Fibroblast of villous mesenchyme (primary cell): ENCODE data around the gene KCNH2. TPM values are rescaled to one million over a fixed set of nuclear protein-coding genes. Genes with fewer than 3 reads are reported as not detected.

Experiments
- DNase-seq: peaks from one replicate; pipeline ENCODE4 v3.0.0-alpha.2; 2010; ENCODE audit warnings: low read depth
- H3K4me3 ChIP-seq: 2 replicates; pipeline ENCODE4 v1.5.1; 2011; ENCODE audit warnings: low read depth, mild to moderate bottlenecking, low read length
- CTCF ChIP-seq: IDR thresholded peaks from 2 replicates; pipeline ENCODE4 v1.5.1; 2012; ENCODE audit warnings: low read depth, mild to moderate bottlenecking, low read length; ENCODE audit not compliant: insufficient read depth
- total RNA-seq: library from RNA; depleted of rRNA; stranded (reverse); fragments of >200 nt; gene quantifications from 2 replicates; pipeline ENCODE4 v1.2.3, GENCODE V29; 2012

The KCNH2 gene
- total RNA-seq, 1 donor, result 2.6 TPM

- TF ChIP-seq CTCF, result no peak
- no peak overlapping the region for H3K4me3 ChIP-seq
- DNase-seq, result no peak
Measured at GRCh38 chr7:150938566-150938965, 39.6 kb downstream of the KCNH2 start.

DNA sequence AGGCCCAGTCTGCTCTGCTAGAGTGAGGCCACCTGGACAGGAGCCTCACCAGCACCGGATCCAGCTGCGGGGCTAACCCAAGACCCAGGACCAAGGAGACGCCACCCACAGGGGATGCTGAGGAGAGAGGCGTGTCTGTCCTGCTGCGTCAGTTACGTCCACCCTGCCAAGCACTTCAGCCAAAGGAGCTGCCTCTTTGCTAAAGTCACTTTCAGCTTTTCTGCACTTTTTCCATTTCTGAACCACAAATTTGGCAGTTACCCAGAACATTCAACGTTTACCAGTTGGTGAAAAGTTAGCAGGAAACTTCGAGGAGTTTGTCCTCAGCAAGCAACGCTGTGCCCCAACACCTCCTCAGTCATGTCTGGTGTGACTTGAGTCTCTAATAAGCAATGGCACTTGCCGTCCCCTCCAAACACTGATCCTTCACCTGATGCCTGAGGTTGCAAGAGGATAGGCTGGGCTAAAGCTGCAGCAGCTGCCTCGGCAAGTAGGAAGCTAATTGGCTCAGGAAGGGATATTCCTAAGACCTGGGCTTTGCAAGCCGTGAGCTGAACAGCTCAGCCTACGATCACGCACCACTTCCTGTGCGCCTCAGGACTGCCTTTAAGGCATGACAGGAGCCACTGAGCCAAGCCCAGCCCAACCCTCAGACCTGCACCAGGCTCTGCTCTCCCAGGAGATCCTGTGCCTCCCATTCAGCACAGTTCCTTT lies 40.1 kb downstream of the KCNH2 start:
- no peak for DNase-seq
- H3K4me3 ChIP-seq, result no peak overlapping the region
- no peak for TF ChIP-seq CTCF

DNA sequence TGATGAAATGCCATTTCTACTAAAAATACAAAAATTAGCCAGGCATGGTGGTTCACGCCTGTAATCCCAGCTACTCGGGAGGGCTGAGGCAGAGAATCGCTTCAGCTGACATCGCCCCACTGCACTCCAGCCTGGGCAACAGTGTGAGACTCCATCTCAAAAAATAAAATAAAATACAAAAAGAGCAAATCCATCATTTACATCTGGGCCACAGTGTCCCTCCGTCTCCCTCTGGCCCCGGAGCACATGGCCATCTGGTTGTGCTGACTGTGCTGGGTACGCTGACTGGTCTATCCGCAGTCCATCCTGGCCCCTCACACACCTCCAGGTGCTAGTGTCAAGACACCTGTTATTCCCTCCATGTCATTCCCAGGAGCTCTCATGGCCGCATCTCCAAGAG lies 42.1 kb downstream of the KCNH2 start:
- no peak for TF ChIP-seq CTCF
- H3K4me3 ChIP-seq, result no peak overlapping the region
- DNase-seq, result no peak

DNA sequence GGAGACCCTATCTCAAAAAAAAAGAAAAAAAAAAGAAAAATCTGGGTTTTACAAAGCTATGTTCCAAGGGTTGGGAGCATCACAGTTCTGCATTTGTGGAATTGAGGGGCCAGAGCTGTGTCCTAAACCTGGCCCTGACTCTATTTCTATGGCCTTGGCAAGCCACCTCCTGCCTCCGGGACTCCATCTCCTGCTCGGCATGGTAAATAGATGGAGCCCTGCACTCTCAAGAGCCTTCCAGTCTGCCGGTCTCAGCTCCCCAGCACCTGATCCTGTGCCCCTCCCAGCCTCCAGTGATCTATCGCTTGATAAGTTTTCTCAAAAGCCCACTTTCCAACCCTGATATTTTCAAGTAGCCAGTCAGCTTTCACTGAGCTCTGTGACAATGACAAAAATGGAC lies 43.0 kb downstream of the KCNH2 start:
- DNase-seq, result no peak
- no peak for TF ChIP-seq CTCF
- H3K4me3 ChIP-seq, result no peak overlapping the region

DNA sequence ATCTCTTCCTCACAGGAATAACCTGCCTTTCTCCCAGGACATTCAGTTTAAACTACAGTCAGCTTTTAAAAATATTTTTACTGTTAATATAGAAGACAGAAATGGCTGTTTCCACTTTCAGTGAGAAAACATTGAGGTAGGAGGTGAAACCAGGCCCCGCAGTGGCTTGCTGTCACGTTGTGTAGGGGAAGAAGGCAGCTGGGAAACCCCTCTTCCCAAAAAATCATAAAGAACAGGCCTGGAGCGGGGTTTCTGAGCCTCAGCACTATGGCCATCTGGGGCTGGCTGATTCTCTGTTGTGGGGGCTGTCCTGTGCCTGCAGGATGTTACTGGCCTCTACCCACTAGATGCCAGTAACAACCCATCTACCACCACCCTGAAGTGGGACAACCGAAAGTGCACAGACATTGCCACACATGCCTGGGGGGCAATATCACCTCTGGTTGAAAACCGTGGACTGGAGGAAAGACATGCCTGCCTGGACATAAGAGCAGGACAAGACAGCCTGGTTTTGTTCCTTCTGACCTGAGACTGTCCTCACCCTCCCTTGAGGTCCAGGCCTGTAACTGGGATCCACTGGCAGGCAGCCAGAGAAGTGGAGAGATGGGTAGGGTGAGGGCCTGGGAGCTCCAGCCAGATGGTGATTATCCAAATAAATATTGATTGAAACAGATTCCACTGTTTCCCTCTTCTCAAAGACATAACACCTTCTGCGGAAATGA lies 43.9 kb downstream of the KCNH2 start:
- no peak for DNase-seq
- no peak for TF ChIP-seq CTCF
- H3K4me3 ChIP-seq, result no peak overlapping the region

- no peak for TF ChIP-seq CTCF
- H3K4me3 ChIP-seq, result no peak overlapping the region
- no peak for DNase-seq
Measured at GRCh38 chr7:150931199-150931869, 46.8 kb downstream of the KCNH2 start.
